GM18526 (cell line): ENCODE data around the gene ATXN3.

ENCODE experiments used
- POLR2A ChIP-seq: IDR thresholded peaks from 3 replicates; pipeline ENCODE4 v1.6.1; 2011; ENCODE audit not compliant: insufficient read length; ENCODE audit errors: extremely low read depth

ATXN3 gene

DNA sequence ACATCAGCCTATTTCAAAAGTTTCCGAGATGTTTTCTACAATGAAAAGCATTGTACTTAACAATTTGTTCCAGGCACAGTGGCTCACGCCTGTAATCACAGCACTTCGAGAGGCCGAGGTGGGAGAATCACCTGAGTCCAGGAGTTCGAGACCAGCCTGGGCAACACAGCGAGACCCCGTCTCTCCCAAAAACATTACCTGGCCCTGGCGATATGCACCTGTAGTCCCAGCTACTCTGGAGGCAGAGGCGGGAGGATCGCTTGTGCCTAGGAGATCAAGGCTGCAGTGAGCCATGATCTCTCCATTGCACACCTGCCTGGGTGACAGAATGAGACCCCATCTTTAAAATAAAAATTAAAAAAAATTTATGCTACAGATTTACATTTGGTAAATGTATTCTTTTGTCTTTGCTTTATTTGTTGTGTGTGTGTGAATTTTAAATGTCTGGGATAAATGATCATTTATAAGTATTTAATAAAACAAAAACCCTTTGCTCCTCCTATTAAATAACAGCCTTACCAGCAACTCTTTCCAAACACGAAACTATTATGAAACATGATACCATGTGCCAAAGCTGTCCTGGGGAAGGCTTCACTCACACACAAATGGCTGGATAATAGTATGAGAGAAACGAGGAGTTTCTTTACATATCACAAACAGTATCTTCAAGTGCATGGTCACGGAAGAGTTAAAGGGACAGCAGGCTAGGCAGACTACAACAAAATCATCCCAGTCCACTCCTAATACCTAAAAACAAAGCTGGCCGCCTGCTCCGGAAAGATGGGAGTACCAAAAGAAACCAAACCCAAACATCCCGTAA lies 1.1 kb downstream of the ATXN3 start:
- no peak for TF ChIP-seq POLR2A

DNA sequence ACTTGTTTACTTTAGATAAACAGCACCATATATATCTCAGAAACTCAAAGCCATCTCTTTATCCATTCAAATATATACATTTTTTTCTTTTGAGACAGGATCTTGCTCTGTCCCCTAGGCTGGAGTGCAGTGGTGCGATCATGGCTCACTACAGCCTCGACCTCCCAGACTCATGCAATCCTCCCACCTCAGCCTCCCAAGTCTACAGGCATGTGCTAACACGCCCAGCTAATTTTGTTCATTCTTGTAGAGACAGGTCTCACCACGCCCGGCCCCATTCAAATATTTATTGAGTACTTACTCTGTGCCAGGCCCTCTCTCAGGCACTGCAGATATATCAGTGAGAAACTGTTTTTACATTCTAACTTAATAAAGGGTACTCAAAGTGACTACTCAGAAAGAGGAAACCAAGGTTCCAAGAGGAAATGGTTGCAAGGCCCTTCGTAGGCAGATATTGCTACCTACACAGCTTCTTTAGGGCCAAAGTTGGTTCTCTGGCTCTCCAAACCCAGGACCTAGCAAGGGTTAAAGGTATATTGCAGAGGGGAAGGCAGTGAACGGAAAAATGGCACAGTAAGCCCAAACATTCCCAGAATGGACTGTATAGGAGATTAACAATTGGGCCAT lies 2.9 kb downstream of the ATXN3 start:
- TF ChIP-seq POLR2A: no peak

- TF ChIP-seq POLR2A: no peak
These were observed 6.6 kb downstream of the ATXN3 start for GRCh38 chr14:92099802-92100201.

- no peak for TF ChIP-seq POLR2A
These were observed 13.1 kb downstream of the ATXN3 start for GRCh38 chr14:92093320-92093719.

GRCh38 chr14:92088494-92088893 lies 17.9 kb downstream of the ATXN3 start:
- TF ChIP-seq POLR2A: no peak

GRCh38 chr14:92074555-92074954 lies 31.8 kb downstream of the ATXN3 start:
- no peak for TF ChIP-seq POLR2A

- no peak for TF ChIP-seq POLR2A
These were observed 48.1 kb downstream of the ATXN3 start for GRCh38 chr14:92058006-92058917.

DNA sequence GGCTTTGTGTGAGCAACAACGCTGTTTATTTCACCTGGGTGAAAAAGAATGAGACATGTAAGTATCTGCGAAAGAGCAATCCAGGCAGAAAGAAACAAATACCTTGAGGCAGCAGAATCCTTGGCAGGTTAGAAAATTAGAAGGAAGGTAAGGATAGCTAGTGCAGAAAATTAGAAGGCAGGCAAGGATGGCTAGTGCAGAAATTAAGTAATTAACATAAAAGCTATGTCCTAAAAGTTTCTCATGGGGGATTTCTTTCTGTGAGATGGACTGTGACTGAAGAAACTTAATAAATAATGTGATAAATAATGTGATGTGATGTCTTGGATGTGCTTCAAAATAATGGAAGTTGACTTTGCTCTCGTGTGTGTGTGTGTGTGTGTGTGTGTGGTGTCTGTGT lies 56.6 kb downstream of the ATXN3 start:
- TF ChIP-seq POLR2A: no peak

DNA sequence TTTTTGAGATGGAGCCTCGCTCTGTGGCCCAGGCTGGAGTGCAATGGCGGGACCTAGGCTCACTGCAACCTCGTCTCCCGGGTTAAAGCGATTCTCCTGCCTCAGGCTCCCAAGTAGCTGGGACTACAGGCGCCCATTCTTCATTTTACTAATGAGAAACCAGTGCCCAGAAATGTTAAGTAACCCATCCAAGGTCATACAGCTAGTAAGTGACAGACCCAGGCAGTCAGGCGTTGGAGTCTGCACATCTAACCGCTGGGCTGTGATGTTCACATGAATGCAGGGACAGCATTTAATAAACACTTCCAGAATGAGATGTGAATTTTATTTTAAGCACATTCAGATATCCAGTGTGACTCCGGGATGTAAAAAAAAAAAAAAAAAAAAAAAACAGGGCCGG lies 65.2 kb downstream of the ATXN3 start:
- TF ChIP-seq POLR2A: no peak

- no peak for TF ChIP-seq POLR2A
These were observed 65.8 kb downstream of the ATXN3 start for GRCh38 chr14:92040431-92041051.

- TF ChIP-seq POLR2A: peak; percentile 97
These were observed 66.5 kb downstream of the ATXN3 start, which contains the start of gene TRIP11 for GRCh38 chr14:92039719-92040430. TRIP11 (minus strand) TSS chr14:92040059; CDS start chr14:92039685, 374 bp downstream.

DNA sequence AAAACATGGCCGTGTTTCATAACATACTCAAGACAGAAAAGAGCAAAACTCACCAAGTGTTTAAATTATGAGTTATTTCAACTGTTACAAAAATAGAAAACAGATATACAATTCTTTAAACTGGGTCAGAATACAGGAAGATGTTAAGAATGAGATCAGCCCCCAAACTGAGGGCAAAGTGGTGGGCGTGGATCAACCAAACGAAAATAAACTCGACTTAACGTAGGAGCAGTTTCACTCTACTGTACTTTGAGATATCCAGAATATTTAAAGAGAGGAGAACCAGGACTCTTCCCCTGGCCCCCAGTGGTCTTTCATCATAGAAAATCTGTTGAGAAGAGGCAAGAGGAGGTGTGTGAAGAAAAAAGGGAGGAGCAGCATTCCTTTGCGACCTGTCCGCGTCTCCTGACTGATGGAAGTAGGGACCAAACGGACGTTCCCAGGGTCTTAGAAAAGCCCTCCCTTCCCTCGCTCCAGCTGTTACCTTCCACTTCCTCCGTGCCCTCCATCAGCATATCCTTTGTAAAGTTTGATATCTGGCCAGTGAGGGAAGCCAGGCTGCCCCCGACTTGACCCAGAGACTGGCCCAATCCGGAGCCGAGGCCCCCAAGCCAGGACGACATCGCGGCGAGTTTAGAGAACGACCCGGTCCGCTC lies 67.2 kb downstream of the ATXN3 start:
- TF ChIP-seq POLR2A: no peak

DNA sequence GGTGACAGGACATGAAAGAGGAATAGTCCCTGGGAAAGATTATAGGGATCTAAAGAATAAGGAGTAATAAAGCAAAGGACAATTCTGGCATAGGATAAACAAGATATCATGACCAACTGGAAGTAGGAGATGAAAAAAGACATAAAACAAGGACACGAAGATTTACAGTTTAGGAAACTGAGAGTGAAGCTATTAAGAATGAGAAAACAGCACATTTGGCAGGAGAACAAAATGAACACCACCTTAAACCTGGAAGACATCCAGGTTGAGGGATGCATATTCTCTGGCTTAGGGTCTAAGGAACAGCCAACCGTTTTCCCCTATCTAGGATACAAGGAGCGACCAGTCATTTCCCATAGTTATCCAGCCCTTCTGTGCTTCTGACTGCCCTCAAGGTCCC lies 68.4 kb downstream of the ATXN3 start:
- TF ChIP-seq POLR2A: no peak

DNA sequence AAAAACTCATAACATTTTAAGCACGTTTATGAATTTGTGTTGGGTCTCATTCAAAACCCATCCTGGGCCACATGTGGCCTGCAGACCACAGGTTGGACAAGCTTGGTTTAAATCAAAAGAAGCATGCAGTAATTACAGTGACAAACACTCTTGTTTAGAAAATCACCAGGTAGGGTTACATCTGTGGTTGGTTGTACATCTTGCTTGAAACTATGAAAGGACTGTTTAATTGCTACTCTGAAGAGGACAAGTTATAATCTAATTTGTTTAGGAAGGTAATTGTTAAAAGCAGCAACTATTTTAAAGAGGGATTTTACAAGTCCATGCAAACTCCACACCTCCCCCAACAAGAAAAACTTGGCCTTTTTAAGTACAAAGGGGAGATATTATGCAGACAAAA lies 70.5 kb downstream of the ATXN3 start:
- TF ChIP-seq POLR2A: no peak
